Omental fat pad (tissue), 4 donors: Measurements from ENCODE around the gene NFIX. TPM values are rescaled to one million over a fixed set of nuclear protein-coding genes. Genes with fewer than 3 reads are reported as not detected.

ENCODE experiments used
- ATAC-seq: fragments of 150-250 bp; one replicate; pipeline ENCODE4 v1.9.1; 2016; ENCODE audit warnings: mild to moderate bottlenecking, moderate library complexity; ENCODE audit not compliant: low FRiP score
- DNase-seq: peaks from one replicate; pipeline ENCODE4 v3.0.0-alpha.2; 2019; ENCODE audit warnings: low spot score
- CTCF ChIP-seq, 3 donors: fragments of 450-650 bp; IDR thresholded peaks; one replicate each; pipeline ENCODE4 v1.5.1; 2016 to 2017; ENCODE audit warnings: antibody characterized with exemption in 3 of 3, mild to moderate bottlenecking in 3 of 3, moderate library complexity in 2 of 3
- total RNA-seq, 4 donors: library from RNA; depleted of rRNA; stranded (reverse); fragments of >200 nt; gene quantifications; one replicate each; pipeline ENCODE4 v1.1.0, GENCODE V29; 2016

The NFIX gene
- total RNA-seq, 4 donors from 2014 or later, result 39.5 to 53.1 (median 43.0) TPM

DNA sequence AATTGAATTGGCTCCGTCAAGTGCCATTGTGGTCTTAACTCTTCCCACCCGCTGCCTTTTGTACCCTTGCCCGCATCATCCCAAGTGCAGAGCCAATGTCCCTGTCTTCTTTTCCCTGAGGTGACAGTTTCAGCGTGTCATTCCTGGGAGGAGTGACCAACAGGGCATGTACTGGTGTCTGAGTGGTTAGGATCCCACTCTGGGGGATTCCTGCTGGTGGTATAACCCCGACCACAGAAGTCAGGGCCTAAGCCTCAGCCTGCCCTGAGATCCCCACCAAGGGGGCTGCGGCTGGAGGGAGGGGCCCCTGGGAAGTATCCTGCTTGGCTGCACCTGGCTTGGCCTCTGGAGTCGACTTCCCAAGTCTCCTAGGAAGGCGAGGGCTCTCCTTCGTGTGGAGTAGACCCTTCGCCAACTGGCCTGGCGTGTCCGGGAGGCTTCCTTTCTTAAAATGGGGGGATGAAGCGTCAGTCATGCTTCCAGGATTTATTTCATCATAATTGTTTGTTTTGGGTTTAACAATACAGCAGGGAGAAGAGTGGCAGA lies 40.6 kb downstream of the NFIX start:
- DNase-seq (no peak), ATAC-seq (no peak)
- TF ChIP-seq CTCF (IDR thresholded peaks at IDR 0.05), result no peak

- peak; percentile 27 for ATAC-seq
- no peak for TF ChIP-seq CTCF (IDR thresholded peaks at IDR 0.05)
- no peak for DNase-seq
Measured at GRCh38 chr19:13036366-13036976, 41.2 kb downstream of the NFIX start.

DNA sequence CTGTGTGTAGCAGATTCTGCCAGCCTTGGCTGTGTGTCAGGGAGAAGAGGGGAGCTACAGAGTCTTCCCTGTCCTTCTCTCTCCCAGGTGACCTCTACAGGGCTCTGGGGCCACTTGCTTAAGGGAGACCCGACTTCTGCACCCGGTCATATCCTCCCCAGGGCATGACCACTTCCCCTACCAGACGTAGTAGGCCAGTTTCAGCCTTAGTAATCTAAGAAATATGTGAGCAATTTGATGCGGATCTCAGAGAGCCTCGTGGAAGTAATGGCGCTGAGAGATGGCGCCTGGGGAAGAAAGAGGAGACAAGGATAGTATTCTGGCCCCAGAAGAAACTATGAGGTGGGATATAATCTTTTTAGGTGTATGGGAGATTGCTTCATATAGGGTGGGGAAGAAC lies 41.9 kb downstream of the NFIX start:
- DNase-seq, result no peak
- peak; percentile 47 for ATAC-seq
- no peak for TF ChIP-seq CTCF (IDR thresholded peaks at IDR 0.05)

GRCh38 chr19:13037731-13038130 lies 42.5 kb downstream of the NFIX start:
- TF ChIP-seq CTCF (IDR thresholded peaks at IDR 0.05), result no peak
- DNase-seq, result no peak
- no peak for ATAC-seq

DNA sequence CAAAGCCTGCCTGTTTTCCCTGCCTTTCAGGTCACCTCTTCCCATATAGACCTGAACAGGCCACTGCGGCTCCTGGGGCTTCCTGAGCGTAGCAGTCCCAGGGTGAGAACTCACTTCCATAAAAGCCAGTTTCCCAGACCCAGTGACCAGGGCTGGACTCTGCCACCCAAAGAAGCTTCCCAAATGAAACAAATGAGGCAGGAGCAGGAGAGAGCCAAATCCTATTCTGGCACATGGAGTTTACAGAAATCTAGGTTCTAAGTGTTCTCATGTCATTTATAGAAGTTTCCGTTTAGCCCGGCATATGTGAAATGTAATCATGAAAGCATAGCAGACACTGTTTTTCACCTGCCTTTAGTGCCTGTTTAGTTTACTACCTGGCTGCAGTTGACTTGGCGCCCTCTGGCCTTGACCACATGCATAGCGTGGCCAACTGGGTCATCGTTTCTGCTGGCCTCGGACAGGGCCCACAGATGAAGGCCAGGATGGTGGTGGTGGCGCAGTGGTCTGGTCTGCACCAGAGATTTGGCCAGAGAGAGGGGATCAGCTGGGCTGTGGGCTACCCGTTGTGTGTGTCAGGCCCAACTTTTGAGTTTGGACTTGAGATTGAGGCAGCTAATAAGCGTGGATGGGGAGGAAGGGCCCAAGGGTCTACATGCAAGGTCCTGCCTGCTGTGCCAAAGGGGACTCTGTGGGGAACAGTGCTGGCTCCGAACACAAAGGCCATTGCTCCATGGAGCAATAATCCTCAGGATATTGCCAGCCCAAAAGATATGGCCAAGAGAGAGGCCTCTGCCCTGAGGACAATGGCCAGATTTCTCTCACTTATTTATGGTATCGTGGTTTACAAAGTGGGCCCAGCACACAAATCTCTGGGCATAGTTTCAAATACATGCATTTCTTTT lies 43.3 kb downstream of the NFIX start:
- DNase-seq, result no peak
- no peak for ATAC-seq
- no peak for TF ChIP-seq CTCF (IDR thresholded peaks at IDR 0.05)

DNA sequence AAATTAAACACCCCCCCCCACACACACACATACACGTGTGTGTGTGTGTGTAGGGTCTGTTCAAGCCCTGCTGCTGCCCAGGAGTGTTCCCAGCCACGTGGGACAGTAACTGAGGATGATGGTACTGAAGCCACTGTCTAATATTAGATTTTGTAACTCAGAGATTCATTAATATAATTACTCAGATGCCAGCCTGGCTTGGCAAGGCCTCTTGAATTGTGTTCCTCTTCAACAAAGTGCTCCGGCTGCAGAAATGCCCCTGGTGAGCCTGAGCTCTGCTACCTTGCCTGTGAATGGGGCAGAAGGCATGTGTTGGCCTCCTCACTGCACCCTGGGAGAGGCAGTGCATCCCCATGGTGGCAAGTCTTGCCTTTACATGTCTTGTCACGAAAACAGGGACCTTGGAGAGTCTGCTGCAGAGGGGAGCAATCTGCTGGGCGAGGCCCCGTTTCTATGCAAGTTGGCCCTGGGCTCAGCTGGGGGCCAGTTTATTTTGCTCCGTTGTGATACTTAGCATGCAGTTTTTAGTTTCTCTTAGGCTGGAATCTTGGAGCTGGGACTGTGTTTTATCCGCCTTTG lies 44.0 kb downstream of the NFIX start:
- ATAC-seq (no peak), DNase-seq (no peak)
- no peak for TF ChIP-seq CTCF (IDR thresholded peaks at IDR 0.05)
